NCI-H1417 treated with DMSO at 0.1 percent for 48 hours (cell line): Measurements from ENCODE around the gene SEC16B.

ENCODE experiments used
- DNase-seq: peaks from one replicate; lab custom pipeline; 2025; lab: John Stamatoyannopoulos, UW

Gene SEC16B

DNA sequence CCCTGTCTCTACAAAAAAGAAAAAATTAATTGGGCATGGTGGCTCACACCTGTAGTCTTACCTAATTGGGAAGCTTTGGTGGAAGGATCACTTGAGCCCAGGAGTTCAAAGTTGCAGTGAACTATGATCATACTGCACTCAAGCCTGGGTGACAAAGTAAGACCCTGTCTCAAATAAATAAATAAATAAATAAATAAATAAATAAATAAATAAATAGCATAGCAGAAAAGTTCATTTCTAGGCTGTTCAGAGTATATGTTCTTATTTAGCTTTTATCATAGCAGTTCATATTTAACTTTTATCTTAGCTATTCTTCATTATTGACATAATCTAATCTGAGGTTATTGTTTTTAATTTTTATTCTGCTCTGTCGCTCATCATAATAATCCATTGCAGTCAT is 8.7 kb upstream of the SEC16B start:
- no peak for DNase-seq

GRCh38 chr1:177977141-177977540 is 7.3 kb upstream of the SEC16B start:
- no peak for DNase-seq

DNA sequence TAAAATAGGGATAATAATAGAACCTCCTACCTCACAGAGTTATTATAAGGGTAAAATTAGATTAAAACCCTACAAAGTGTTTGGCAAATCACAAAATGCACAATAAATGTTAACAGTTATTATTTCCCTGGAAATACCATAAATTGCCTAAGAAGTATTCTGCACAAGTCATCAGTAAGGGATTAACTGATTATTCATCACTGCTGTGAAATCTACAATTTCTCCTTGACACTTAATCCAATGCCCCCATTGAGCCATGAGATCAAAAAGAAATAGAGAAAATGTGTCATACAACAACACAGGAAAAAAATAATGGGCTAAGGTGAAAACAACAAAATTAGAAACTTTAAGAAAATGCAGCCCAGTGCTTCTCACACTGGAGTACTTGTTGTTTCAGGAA is 6.7 kb upstream of the SEC16B start:
- DNase-seq: no peak

GRCh38 chr1:177975588-177976495 is 6.0 kb upstream of the SEC16B start:
- DNase-seq: no peak

GRCh38 chr1:177973585-177973984 is 3.7 kb upstream of the SEC16B start:
- no peak for DNase-seq

GRCh38 chr1:177969109-177969508 is 749 bp downstream of the SEC16B start:
- no peak for DNase-seq

DNA sequence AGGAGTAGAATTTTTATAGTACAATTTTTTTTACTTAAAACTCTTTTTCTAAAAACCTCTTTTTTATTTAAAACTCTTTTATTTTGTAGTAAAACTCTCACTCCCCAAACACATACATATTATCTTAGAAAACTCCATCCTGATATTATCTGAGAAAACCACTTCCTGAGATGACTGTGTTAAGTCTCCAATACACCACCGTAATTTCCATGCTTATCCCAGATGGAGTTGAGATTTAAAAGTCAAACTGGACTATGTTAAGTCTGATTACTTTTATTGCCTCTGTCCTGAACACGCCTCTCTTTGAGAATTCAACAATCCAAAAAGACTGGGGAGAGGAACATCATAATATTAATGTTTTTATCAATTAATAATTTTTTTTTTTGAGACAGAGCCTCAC is 3.7 kb downstream of the SEC16B start:
- DNase-seq: no peak

DNA sequence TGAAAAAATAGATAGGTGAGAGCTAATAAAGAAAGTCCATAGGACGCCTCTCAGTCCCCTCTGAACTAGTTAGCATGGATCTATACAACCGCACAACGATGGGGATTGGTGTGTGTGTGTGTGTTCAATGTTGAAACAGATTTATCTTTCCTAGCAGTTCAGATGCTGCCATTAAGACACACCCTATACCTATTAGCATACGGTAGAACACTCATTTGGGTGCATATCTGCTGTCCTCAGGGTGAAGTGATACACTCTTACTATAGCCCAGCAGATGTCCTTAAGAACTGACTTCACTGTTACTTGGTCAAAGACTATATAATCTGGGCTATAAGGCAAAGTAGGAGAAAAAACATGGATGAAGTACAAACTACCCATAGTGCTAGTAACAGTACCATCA is 4.6 kb downstream of the SEC16B start:
- no peak for DNase-seq

DNA sequence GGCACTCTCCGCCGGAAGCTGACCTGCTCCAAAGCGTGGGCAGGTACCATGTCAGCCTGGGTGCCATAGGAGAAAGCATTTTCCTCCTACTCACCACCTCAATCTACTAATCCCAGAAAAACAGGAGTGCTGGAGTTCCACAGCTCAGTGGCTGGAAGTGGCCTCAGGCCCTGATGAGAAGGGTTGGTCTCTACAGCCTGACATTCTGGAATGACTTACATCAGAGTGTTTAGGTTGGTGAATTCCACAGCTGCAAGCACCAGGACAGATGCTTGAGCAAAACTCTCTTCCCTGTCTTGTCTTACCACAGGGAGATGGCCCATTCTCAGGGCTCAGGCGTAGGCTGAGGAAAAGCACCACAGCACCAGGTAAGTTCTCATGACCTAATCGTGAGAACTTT is 5.5 kb downstream of the SEC16B start:
- no peak for DNase-seq

DNA sequence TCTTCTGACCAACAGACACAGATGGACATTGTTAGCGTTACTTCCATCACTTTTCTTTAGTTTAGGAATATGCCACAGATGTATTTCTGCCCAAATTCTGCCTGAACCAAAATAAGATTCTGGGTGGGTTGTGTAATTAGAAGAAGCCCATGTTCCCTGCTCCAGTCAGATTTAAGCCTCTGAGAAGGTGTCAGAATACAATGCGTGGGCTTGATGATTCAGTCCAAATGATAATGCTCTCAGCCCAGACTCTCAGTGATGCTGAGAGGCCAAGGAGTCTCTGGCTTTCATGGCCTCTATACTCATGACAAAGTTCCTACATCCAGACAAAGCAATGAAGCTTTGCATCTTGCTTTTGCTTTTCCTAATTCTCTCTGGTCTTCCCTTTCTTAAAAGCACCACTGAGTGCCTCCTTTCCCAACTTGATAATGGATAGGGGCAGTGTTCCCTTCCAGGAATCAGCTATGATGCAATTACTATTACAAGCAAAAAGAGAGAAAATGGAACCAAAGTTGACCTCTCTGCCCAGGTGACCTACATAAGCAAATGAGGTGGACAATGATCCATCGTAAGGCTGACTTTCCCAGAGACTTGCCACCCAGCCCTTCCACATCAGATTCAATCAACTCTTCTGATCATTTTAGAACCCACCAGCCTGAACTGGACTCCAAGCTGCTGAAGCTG is 8.8 kb downstream of the SEC16B start:
- DNase-seq: no peak

- DNase-seq: no peak
These were observed 9.9 kb downstream of the SEC16B start for GRCh38 chr1:177959811-177960515.

GRCh38 chr1:177958092-177958491 is 11.8 kb downstream of the SEC16B start:
- no peak for DNase-seq

DNA sequence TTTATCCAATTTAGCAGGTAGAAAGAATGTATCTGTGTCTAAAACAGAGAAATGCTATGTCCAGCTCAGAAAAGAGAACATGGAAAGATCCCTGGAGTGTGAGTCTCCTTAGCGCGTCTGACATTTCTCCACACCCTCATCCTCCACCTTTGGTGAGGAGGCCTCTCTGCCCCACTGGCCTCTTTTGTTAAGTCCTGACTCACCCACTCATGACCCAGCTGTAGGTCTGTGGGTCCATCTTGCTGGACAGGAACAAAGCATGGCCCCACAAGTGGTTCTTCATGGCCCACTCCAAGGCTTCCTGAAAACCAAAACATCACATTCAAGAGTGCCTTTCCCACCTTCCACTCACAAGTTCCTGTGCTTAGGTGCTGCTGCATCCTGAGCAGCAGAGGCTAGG is 15.8 kb downstream of the SEC16B start:
- no peak for DNase-seq

GRCh38 chr1:177953549-177953948 is 16.3 kb downstream of the SEC16B start:
- DNase-seq: no peak

DNA sequence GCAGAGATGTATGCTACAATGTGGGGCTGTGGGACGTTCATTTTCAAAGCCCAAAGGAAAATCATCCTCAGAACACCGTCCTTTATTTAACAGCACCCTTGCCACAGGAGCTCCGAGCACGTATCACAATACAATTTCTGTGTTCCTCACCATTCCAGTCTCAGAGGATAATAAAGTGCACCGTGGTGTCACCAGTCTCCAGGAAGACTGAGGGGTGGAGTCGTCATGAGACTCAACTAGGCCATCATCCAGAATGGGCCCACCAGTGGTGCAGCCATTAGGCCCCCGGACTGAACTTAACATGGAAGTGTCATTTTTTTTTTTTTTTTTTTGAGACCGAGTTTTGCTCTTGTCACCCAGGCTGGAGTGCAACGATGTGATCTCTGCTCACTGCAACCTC is 17.2 kb downstream of the SEC16B start:
- DNase-seq: no peak

GRCh38 chr1:177952249-177952648 is 17.6 kb downstream of the SEC16B start:
- DNase-seq: no peak

GRCh38 chr1:177950506-177950905 is 19.4 kb downstream of the SEC16B start:
- no peak for DNase-seq

GRCh38 chr1:177948336-177948972 is 21.4 kb downstream of the SEC16B start:
- DNase-seq: no peak

- DNase-seq: no peak
These were observed 22.2 kb downstream of the SEC16B start for GRCh38 chr1:177947623-177948022.

DNA sequence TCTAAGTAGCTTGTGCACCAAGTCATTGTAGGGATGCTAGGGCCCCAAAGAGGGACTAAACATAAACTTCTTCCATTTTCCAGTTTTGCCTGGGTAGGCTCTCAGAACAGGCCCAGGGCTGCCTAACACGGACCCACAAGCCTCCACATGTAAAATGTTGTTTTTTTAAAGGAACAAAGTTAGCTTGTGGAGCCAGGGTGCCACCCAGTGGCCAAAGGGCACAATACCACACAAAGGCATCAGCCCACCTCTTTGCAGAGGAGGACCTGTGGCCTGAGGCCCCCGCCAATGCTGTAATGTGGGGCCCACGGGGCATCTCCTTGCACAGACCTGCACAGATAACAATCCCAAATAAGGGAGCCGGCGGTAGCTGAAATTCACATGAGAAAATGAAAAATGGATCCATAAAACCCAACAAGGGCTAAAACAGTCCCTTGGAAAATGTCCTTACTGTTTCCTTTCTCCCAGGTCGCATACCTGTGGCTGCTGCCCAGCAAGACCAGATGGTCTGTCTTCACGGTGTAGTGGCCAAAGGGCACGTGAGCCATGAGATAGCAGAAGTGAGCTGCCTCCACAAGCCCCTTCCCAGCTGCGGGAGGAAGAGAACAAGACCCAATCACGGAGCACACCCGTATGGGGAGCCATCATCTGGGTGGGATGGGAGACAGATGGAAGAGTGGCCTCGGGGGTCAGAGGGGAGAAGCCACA is 23.8 kb downstream of the SEC16B start:
- no peak for DNase-seq

DNA sequence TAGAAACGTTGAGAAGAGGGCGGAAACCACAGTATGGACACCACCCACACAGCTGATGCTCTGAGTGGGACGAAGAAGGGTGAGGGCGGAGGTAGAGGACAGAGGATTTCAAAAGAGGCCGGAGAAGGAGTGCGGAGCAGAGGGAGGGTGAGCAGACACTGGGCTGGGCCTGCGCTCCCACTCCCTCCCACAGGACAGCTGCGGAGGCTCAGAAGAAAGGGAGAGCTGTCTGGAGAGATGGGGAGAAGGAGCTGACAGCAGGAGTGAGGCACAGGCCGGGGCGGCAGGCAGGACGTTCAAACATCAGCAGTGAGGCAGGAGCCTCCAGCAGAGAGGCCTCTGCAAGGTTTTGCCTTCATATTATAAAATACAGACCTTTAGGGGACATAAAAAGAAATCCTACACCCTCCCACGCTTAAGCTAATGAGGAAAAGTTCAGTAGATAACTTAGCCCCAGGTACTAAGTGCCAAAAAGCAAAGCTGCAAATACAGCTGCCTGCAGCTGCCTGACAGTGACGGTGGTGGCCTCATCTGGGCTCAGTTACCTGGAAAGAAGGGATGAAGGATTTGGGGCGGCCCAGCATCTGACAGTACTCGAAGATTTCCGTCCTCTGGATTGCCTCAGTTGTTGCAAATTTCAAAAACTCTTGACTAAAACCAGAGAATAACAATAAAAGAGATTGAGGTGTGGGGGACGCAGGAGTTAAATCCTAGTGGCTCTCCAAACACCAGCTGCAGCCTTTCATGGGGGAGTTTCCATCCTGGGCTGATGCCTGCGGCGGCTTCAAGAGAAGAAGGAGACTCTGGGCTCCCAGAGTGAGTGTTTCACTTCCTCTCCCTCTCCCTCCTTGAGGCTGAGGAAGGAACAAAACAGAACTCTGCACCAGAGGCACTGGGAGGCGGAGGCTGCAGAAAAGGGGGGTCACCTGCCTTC is 25.6 kb downstream of the SEC16B start:
- DNase-seq: no peak
